Measurements from ENCODE around the gene NTM.

The NTM gene

GRCh38 chr11:132307309-132308020, 937.0 kb downstream of the NTM start:
- no peak for TF ChIP-seq CTCF (IDR thresholded peaks at IDR 0.05; ENCODE audit: low read depth, low read length, missing control alignments)
- H3K4me3 ChIP-seq (ENCODE audit: low read depth, low read length): no peak overlapping the region
- no peak for DNase-seq (ENCODE audit: low read depth)

GRCh38 chr11:132310390-132311375, 940.3 kb downstream of the NTM start:
- H3K4me3 ChIP-seq (ENCODE audit: low read depth, low read length): no peak overlapping the region
- no peak for TF ChIP-seq CTCF (IDR thresholded peaks at IDR 0.05; ENCODE audit: low read depth, low read length, missing control alignments)
- no peak for DNase-seq (ENCODE audit: low read depth)

GRCh38 chr11:132311703-132312102, 941.3 kb downstream of the NTM start:
- no peak overlapping the region for H3K4me3 ChIP-seq (ENCODE audit: low read depth, low read length)
- TF ChIP-seq CTCF (IDR thresholded peaks at IDR 0.05; ENCODE audit: low read depth, low read length, missing control alignments): no peak
- DNase-seq (ENCODE audit: low read depth): no peak

GRCh38 chr11:132312161-132312560, 941.7 kb downstream of the NTM start:
- TF ChIP-seq CTCF (IDR thresholded peaks at IDR 0.05; ENCODE audit: low read depth, low read length, missing control alignments): no peak
- H3K4me3 ChIP-seq (ENCODE audit: low read depth, low read length): no peak overlapping the region
- DNase-seq (ENCODE audit: low read depth): no peak

- DNase-seq (ENCODE audit: low read depth): no peak
- peak; percentile 84 for TF ChIP-seq CTCF (IDR thresholded peaks at IDR 0.05; ENCODE audit: low read depth, low read length, missing control alignments)
- H3K4me3 ChIP-seq (ENCODE audit: low read depth, low read length): no peak overlapping the region
Measured at GRCh38 chr11:132312701-132313111, 942.3 kb downstream of the NTM start.

GRCh38 chr11:132314911-132315455, 944.6 kb downstream of the NTM start:
- no peak for TF ChIP-seq CTCF (IDR thresholded peaks at IDR 0.05; ENCODE audit: low read depth, low read length, missing control alignments)
- no peak overlapping the region for H3K4me3 ChIP-seq (ENCODE audit: low read depth, low read length)
- DNase-seq (ENCODE audit: low read depth): no peak

All from GM12864 (cell line).